Caco-2 (cell line): ENCODE data around the gene PTTG1IP. TPM values are rescaled to one million over a fixed set of nuclear protein-coding genes. Genes with fewer than 3 reads are reported as not detected.

ENCODE experiments used
- BruUV-seq: library from RNA; stranded (reverse); fragments of 400-500 nt; replicated peaks from 2 replicates; lab custom pipeline; 2021; lab: Mats Ljungman, UMichigan
- CTCF ChIA-PET: fragments of 300-600 bp; sonication (Branson Sonifier 250); formaldehyde crosslinking; loops from one replicate; lab custom pipeline; 2022; ENCODE audit warnings: antibody characterized with exemption; lab: Charles Lee
- POLR2A ChIA-PET: fragments of 300-600 bp; sonication (Branson Sonifier 250); formaldehyde crosslinking; loops from one replicate; lab custom pipeline; 2022; ENCODE audit warnings: antibody characterized with exemption; lab: Charles Lee
- DNase-seq, 2 experiments: peaks; one replicate each; pipeline versions ENCODE4 v3.0.0 to v3.0.0-alpha.2; 2020 to 2022
- H3K27me3 ChIP-seq: replicated peaks from 2 replicates; pipeline ENCODE4 v1.6.0; 2011; ENCODE audit warnings: low read length; ENCODE audit not compliant: control insufficient read depth, insufficient read depth
- H3K36me3 ChIP-seq: 2 replicates; pipeline ENCODE4 v1.5.1; 2011; ENCODE audit warnings: low read length; ENCODE audit not compliant: control insufficient read depth, insufficient read depth
- H3K4me1 ChIP-seq: fragments of 250-450 bp; sonication (Bioruptor Pico); 2 replicates; pipeline ENCODE4 v1.5.1; 2020; ENCODE audit warnings: mild to moderate bottlenecking
- H3K4me3 ChIP-seq: 2 replicates; pipeline ENCODE4 v1.5.1; 2011; ENCODE audit warnings: low read depth, mild to moderate bottlenecking, control low read depth, low read length
- H3K9me3 ChIP-seq: fragments of 250-450 bp; sonication (Bioruptor Pico); 2 replicates; pipeline ENCODE4 v1.5.1; 2020; ENCODE audit warnings: mild to moderate bottlenecking, moderate library complexity
- H3K27ac Mint-ChIP-seq: one replicate; pipeline ENCODE4 v1.8.0; 2022; ENCODE audit warnings: mixed read lengths; ENCODE audit not compliant: unreplicated experiment
- H3K27me3 Mint-ChIP-seq: one replicate; pipeline ENCODE4 v1.8.0; 2022; ENCODE audit warnings: mixed read lengths; ENCODE audit not compliant: insufficient read depth, unreplicated experiment
- H3K36me3 Mint-ChIP-seq: one replicate; pipeline ENCODE4 v1.8.0; 2022; ENCODE audit warnings: mild to moderate bottlenecking, mixed read lengths; ENCODE audit not compliant: insufficient read depth, unreplicated experiment
- H3K4me1 Mint-ChIP-seq: one replicate; pipeline ENCODE4 v1.8.0; 2022; ENCODE audit warnings: low read depth, mixed read lengths; ENCODE audit not compliant: unreplicated experiment
- H3K4me3 Mint-ChIP-seq: one replicate; pipeline ENCODE4 v1.8.0; 2022; ENCODE audit warnings: mild to moderate bottlenecking, moderate library complexity, mixed read lengths; ENCODE audit not compliant: unreplicated experiment
- H3K9me3 Mint-ChIP-seq: one replicate; pipeline ENCODE4 v1.8.0; 2022; ENCODE audit warnings: mixed read lengths; ENCODE audit not compliant: unreplicated experiment
- CTCF ChIP-seq, 2 experiments: fragments of 200-600 bp in 1 of 2; IDR thresholded peaks; 1 replicate in 1 of 2; 2 replicates in 1 of 2; pipeline versions ENCODE4 v1.5.1 to v1.8.0; 2011 to 2022; ENCODE audit warnings: antibody characterized with exemption in 1 of 2, control low read depth in 1 of 2, inconsistent platforms in 1 of 2, low read depth in 1 of 2, low read length in 1 of 2, mild to moderate bottlenecking in 1 of 2, moderate library complexity in 1 of 2; ENCODE audit not compliant: insufficient read depth in 1 of 2, severe bottlenecking in 1 of 2, unreplicated experiment in 1 of 2
- intact Hi-C: fragments of 100-400 bp; cut with micrococcal nuclease; formaldehyde crosslinking; loops from one replicate; pipeline ENCODE4 v1.10.0; 2022; ENCODE audit not compliant: unreplicated experiment
- total RNA-seq: library from RNA; stranded (reverse); gene quantifications from 2 replicates; pipeline ENCODE4 v1.2.3, GENCODE V29; 2022

Gene PTTG1IP
- total RNA-seq, 1 experiment from 2014 or later = 296 TPM

GRCh38 chr21:44867464-44867863 is 6.0 kb downstream of the PTTG1IP start:
- no peak for DNase-seq
- H3K4me3 ChIP-seq = no peak overlapping the region
- Mint-ChIP-seq H3K4me1 (peaks cover 46% of the 10 kb centered on the region), H3K36me3 (peaks cover 88% of the 10 kb centered on the region), H3K27me3 (no peaks in the 10 kb centered on the region), H3K4me3 (peak overlapping the region; percentile 22), H3K27ac (peak overlapping the region; percentile 88), H3K9me3 (no peaks in the 10 kb centered on the region)
- H3K36me3 ChIP-seq = no peaks in the 10 kb centered on the region; the same call in none of the 2 replicates
- CTCF ChIA-PET = no interaction called here
- H3K4me1 ChIP-seq = peaks cover 54% of the 10 kb centered on the region
- no peaks in the 10 kb centered on the region for H3K9me3 ChIP-seq
- no TSS peak for BruUV-seq
- no peaks in the 10 kb centered on the region for H3K27me3 ChIP-seq
- POLR2A ChIA-PET = no interaction called here
- intact Hi-C loops = no loop called here
- no peak for TF ChIP-seq CTCF (IDR thresholded peaks at IDR 0.05; ENCODE audit: insufficient read depth in 1 of 2, low read depth in 1 of 2, low read length in 1 of 2, severe bottlenecking in 1 of 2, unreplicated experiment in 1 of 2)

DNA sequence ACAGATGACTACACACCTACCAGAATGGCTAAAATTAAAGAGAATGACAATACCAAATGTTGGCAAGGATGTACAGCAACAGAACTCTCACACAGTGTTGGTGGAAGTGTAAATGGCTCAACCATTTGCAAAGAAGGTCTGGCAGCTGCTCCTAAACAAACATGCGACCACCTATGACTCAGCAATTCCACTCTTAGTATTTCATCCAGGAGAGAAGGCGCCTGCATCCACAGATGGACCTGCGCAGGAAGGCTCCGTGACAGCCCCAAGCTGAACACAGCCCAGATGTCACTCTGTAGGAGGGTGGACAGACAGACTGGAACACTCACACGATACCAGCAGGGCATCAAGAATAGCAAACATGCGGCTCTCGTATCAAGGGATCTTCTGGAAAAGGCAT is 6.7 kb downstream of the PTTG1IP start:
- Histone ChIP-seq H3K4me3 (no peak overlapping the region), H3K4me1 (peaks cover 50% of the 10 kb centered on the region), H3K27me3 (no peaks in the 10 kb centered on the region), H3K9me3 (no peaks in the 10 kb centered on the region), H3K36me3 (no peaks in the 10 kb centered on the region; the same call in none of the 2 replicates)
- no peaks in the 10 kb centered on the region for H3K9me3 Mint-ChIP-seq
- H3K27ac Mint-ChIP-seq = peak overlapping the region; percentile 88
- CTCF ChIA-PET = interaction anchor here (0.6 kb wide), 1 partner anchor 8 kb away, joined by 3 read pairs; no protein-coding TSS in a partner anchor
- peak in 1 of 2 experiments; percentile 17 for DNase-seq
- POLR2A ChIA-PET = interaction anchor here (0.9 kb wide), 1 partner anchor 14 kb away, joined by 3 read pairs; no protein-coding TSS in a partner anchor
- H3K4me3 Mint-ChIP-seq = peak overlapping the region; percentile 22
- intact Hi-C loops = no loop called here
- no peak for TF ChIP-seq CTCF (IDR thresholded peaks at IDR 0.05; ENCODE audit: insufficient read depth in 1 of 2, low read depth in 1 of 2, low read length in 1 of 2, severe bottlenecking in 1 of 2, unreplicated experiment in 1 of 2)
- H3K36me3 Mint-ChIP-seq = peaks cover 88% of the 10 kb centered on the region
- no peaks in the 10 kb centered on the region for H3K27me3 Mint-ChIP-seq
- peaks cover 43% of the 10 kb centered on the region for H3K4me1 Mint-ChIP-seq
- no TSS peak for BruUV-seq

DNA sequence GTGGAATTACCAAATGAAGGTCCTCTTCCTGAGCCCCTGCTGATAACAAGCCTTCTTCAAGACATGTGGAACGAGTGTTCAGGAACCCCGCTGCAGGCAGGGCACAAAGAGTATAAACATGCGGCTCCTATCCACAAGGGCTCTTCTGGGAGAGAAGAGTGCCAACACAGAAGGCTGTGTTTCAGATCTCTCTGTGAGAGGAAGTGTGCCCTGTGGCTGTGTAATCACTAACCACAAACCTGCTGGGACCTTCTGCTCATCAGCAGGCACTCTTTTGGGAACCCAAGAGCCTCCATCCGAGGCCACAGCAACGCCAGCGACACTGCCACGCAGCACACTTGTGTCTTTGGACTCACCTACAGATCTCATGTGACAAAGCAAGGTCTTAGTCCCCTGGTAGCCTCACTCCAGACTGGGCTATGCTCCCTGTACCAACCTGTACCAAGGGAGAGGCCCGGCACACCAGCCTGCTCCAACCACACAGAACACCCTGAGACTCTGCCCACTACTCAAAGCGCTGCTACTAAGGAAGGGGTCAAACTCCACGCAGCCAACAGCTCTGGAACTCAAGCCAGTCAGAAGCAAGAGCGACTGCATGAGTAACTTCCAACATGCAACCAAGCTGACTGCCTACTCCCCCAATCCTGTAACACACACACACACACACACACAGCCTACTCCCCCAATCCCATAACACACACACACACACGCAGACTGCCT is 7.8 kb downstream of the PTTG1IP start:
- H3K9me3 ChIP-seq = no peaks in the 10 kb centered on the region
- no peak for DNase-seq
- POLR2A ChIA-PET = no interaction called here
- Mint-ChIP-seq H3K36me3 (peaks cover 90% of the 10 kb centered on the region), H3K27me3 (no peaks in the 10 kb centered on the region), H3K4me3 (peak overlapping the region; percentile 22), H3K9me3 (no peaks in the 10 kb centered on the region), H3K4me1 (peaks cover 38% of the 10 kb centered on the region), H3K27ac (peak overlapping the region; percentile 88)
- BruUV-seq = no TSS peak
- CTCF ChIA-PET = interaction anchor here (0.6 kb wide), 1 partner anchor 9 kb away, joined by 3 read pairs; no protein-coding TSS in a partner anchor
- no peak overlapping the region for H3K4me3 ChIP-seq
- H3K36me3 ChIP-seq = no peaks in the 10 kb centered on the region; the same call in none of the 2 replicates
- TF ChIP-seq CTCF (IDR thresholded peaks at IDR 0.05; ENCODE audit: insufficient read depth in 1 of 2, low read depth in 1 of 2, low read length in 1 of 2, severe bottlenecking in 1 of 2, unreplicated experiment in 1 of 2) = no peak
- H3K4me1 ChIP-seq = peaks cover 39% of the 10 kb centered on the region
- no peaks in the 10 kb centered on the region for H3K27me3 ChIP-seq
- intact Hi-C loops = no loop called here
